HCT116 (cell line): ENCODE results near the gene RNF111. TPM values are rescaled to one million over a fixed set of nuclear protein-coding genes. Genes with fewer than 3 reads are reported as not detected.

Experiments used
- ATAC-seq: fragments of 200-7000 bp; cut with Tn5 transposase; 2 replicates; pipeline ENCODE4 v1.9.1; 2020; ENCODE audit warnings: mild to moderate bottlenecking, moderate library complexity
- BruUV-seq: library from RNA; stranded (reverse); fragments of 400-500 nt; replicated peaks from 2 replicates; lab custom pipeline; 2021; lab: Mats Ljungman, UMichigan
- CTCF ChIA-PET: fragments of 300-600 bp; sonication (Branson Sonifier 250); formaldehyde crosslinking; loops from one replicate; lab custom pipeline; 2021; ENCODE audit warnings: antibody characterized with exemption; lab: Charles Lee
- POLR2A ChIA-PET: fragments of 300-600, 350-600 bp; sonication (Branson Sonifier 250); formaldehyde crosslinking; loops from one replicate; lab custom pipeline; 2021; ENCODE audit warnings: antibody characterized with exemption; lab: Charles Lee
- RAD21 ChIA-PET, 2 experiments: fragments of 300-600 bp; sonication (Branson Sonifier 250); formaldehyde crosslinking; loops; one replicate each; lab custom pipeline; 2023; ENCODE audit warnings: low total read pairs in 2 of 2; ENCODE audit not compliant: uncharacterized antibody in 2 of 2, unreplicated experiment in 2 of 2, low non-redundant PET in 1 of 2; lab: Charles Lee
- DNase-seq: peaks from one replicate; pipeline ENCODE4 v3.0.0-alpha.2; 2010; ENCODE audit warnings: low read depth, low spot score
- H2AFZ ChIP-seq: fragments of 200-600 bp; shearing (Covaris generic), sonication (generic); 2 replicates; pipeline ENCODE4 v1.6.1; 2017; ENCODE audit warnings: low read depth, mixed run types, mixed read lengths, antibody characterized with exemption, low read length; ENCODE audit not compliant: poor library complexity, severe bottlenecking
- H3K27ac ChIP-seq: 2 replicates; pipeline ENCODE4 v1.5.1; 2012; ENCODE audit warnings: low read depth, low read length
- H3K27me3 ChIP-seq: fragments of 200-600 bp; sonication (generic); 2 replicates; pipeline ENCODE4 v1.6.1; 2016; ENCODE audit warnings: mixed run types, low read length, mixed read lengths; ENCODE audit not compliant: insufficient read depth
- H3K36me3 ChIP-seq, 2 experiments: fragments of 200-500 bp in 1 of 2; fragments of 200-600 bp in 1 of 2; sonication (Bioruptor generic) in 1 of 2; sonication (generic) in 1 of 2; 2 replicates each; pipeline versions ENCODE4 v1.5.1 to v1.6.1; 2014 to 2016; ENCODE audit warnings: low read length in 2 of 2, inconsistent platforms in 1 of 2, mixed read lengths in 1 of 2, mixed run types in 1 of 2; ENCODE audit not compliant: insufficient read depth in 2 of 2, control insufficient read depth in 1 of 2
- H3K4me1 ChIP-seq, 2 experiments: fragments of 200-600 bp in 1 of 2; sonication (generic) in 1 of 2; 2 replicates each; pipeline versions ENCODE4 v1.5.1 to v1.6.1; 2012 to 2017; ENCODE audit warnings: low read length in 2 of 2, inconsistent platforms in 1 of 2, mild to moderate bottlenecking in 1 of 2, mixed read lengths in 1 of 2, mixed run types in 1 of 2, moderate library complexity in 1 of 2; ENCODE audit not compliant: insufficient read depth in 2 of 2, control insufficient read depth in 1 of 2
- H3K4me2 ChIP-seq: fragments of 200-600 bp; sonication (generic); 2 replicates; pipeline ENCODE4 v1.6.1; 2017; ENCODE audit warnings: mixed run types, low read length, mixed read lengths
- H3K4me3 ChIP-seq, 2 experiments: fragments of 200-600 bp in 1 of 2; sonication (generic) in 1 of 2; replicated peaks in 1 of 2; 2 replicates each; pipeline ENCODE4 v1.5.1; 2011 to 2016; ENCODE audit warnings: low read length in 2 of 2, control low read depth in 1 of 2, low read depth in 1 of 2, mild to moderate bottlenecking in 1 of 2, mixed read lengths in 1 of 2, mixed run types in 1 of 2
- H3K79me2 ChIP-seq: fragments of 200-600 bp; sonication (generic); 2 replicates; pipeline ENCODE4 v1.6.1; 2017; ENCODE audit warnings: mild to moderate bottlenecking, mixed run types, low read length, moderate library complexity, mixed read lengths; ENCODE audit not compliant: insufficient read depth
- H3K9ac ChIP-seq: fragments of 200-600 bp; sonication (generic); 2 replicates; pipeline ENCODE4 v1.6.1; 2016; ENCODE audit warnings: low read length, mixed read lengths
- H3K9me2 ChIP-seq: fragments of 200-600 bp; sonication (generic), shearing (Covaris generic); 2 replicates; pipeline ENCODE4 v1.6.1; 2017; ENCODE audit warnings: mixed run types, mild to moderate bottlenecking, moderate library complexity; ENCODE audit not compliant: insufficient read depth
- H3K9me3 ChIP-seq, 2 experiments: fragments of 200-500 bp in 1 of 2; fragments of 200-600 bp in 1 of 2; sonication (Bioruptor generic) in 1 of 2; sonication (generic) in 1 of 2; 2 replicates each; pipeline ENCODE4 v1.6.1; 2014 to 2017; ENCODE audit warnings: low read length in 2 of 2, mixed read lengths in 2 of 2, inconsistent platforms in 1 of 2, low read depth in 1 of 2, mild to moderate bottlenecking in 1 of 2, mixed run types in 1 of 2, moderate library complexity in 1 of 2; ENCODE audit not compliant: control insufficient read depth in 1 of 2, insufficient read depth in 1 of 2
- H4K20me1 ChIP-seq: fragments of 200-600 bp; sonication (generic), shearing (Covaris generic); 2 replicates; pipeline ENCODE4 v1.6.1; 2017; ENCODE audit warnings: mixed run types, mild to moderate bottlenecking, moderate library complexity; ENCODE audit not compliant: insufficient read depth
- CBX3 ChIP-seq: IDR thresholded peaks from 2 replicates; pipeline ENCODE4 v1.6.1; 2012; ENCODE audit warnings: low read depth
- CEBPB ChIP-seq: IDR thresholded peaks from 2 replicates; pipeline ENCODE4 v1.6.1; 2012; ENCODE audit warnings: low read depth
- CTCF ChIP-seq, 3 experiments: fragments of 200-600 bp in 1 of 3; sonication (generic) in 1 of 3; IDR thresholded peaks in 2 of 3; conservative IDR thresholded peaks in 1 of 3; 2 replicates each; pipeline ENCODE4 v1.5.1; 2012 to 2017; ENCODE audit warnings: low read depth in 2 of 3, low read length in 2 of 3, antibody characterized with exemption in 1 of 3, borderline replicate concordance in 1 of 3, control low read depth in 1 of 3, mild to moderate bottlenecking in 1 of 3, mixed read lengths in 1 of 3, mixed run types in 1 of 3, moderate library complexity in 1 of 3; ENCODE audit not compliant: insufficient read depth in 1 of 3
- EGR1 ChIP-seq: IDR thresholded peaks from 2 replicates; pipeline ENCODE4 v1.6.1; 2012; ENCODE audit warnings: low read depth
- ELF1 ChIP-seq: IDR thresholded peaks from 2 replicates; pipeline ENCODE4 v1.6.1; 2012; ENCODE audit warnings: low read depth, borderline replicate concordance
- EZH2 ChIP-seq: fragments of 200-600 bp; sonication (generic); IDR thresholded peaks from 2 replicates; pipeline ENCODE4 v1.6.1; 2017; ENCODE audit warnings: antibody characterized with exemption, mixed run types
- EZH2phosphoT487 ChIP-seq: fragments of 200-600 bp; IDR thresholded peaks from 2 replicates; pipeline ENCODE4 v1.6.1; 2018; ENCODE audit warnings: antibody characterized with exemption, borderline replicate concordance
- FOSL1 ChIP-seq: IDR thresholded peaks from 2 replicates; pipeline ENCODE4 v1.6.1; 2012; ENCODE audit warnings: low read depth
- JUND ChIP-seq: IDR thresholded peaks from 2 replicates; pipeline ENCODE4 v1.6.1; 2012
- MAX ChIP-seq: IDR thresholded peaks from 2 replicates; pipeline ENCODE4 v1.6.1; 2012
- POLR2A ChIP-seq: IDR thresholded peaks from 2 replicates; pipeline ENCODE4 v1.7.0; 2011; ENCODE audit warnings: borderline replicate concordance; ENCODE audit not compliant: insufficient read depth, insufficient read length; ENCODE audit errors: extremely low read depth
- RAD21 ChIP-seq: IDR thresholded peaks from 2 replicates; pipeline ENCODE4 v1.6.1; 2012; ENCODE audit warnings: low read depth, mild to moderate bottlenecking
- SIN3A ChIP-seq: IDR thresholded peaks from 2 replicates; pipeline ENCODE4 v1.6.1; 2012; ENCODE audit warnings: low read depth
- SP1 ChIP-seq: IDR thresholded peaks from 2 replicates; pipeline ENCODE4 v1.6.1; 2012; ENCODE audit warnings: low read depth
- SRF ChIP-seq: IDR thresholded peaks from 2 replicates; pipeline ENCODE4 v1.6.1; 2012; ENCODE audit warnings: low read depth
- TCF7L2 ChIP-seq: IDR thresholded peaks from 2 replicates; pipeline ENCODE4 v1.7.0; 2011; ENCODE audit warnings: borderline replicate concordance, inconsistent platforms; ENCODE audit not compliant: insufficient read depth, insufficient read length; ENCODE audit errors: extremely low read depth
- ZBTB33 ChIP-seq: IDR thresholded peaks from 2 replicates; pipeline ENCODE4 v1.6.1; 2011; ENCODE audit warnings: mild to moderate bottlenecking, low read length, moderate library complexity; ENCODE audit not compliant: insufficient replicate concordance; ENCODE audit errors: extremely low read depth
- ZFX ChIP-seq: fragments of 450-650 bp; IDR thresholded peaks from 2 replicates; pipeline ENCODE4 v1.6.1; 2017
- ZNF274 ChIP-seq: fragments of 200-500 bp; sonication (Bioruptor generic); IDR thresholded peaks from 2 replicates; pipeline ENCODE4 v1.6.1; 2014; ENCODE audit warnings: mild to moderate bottlenecking, low read depth, low read length, inconsistent platforms
- intact Hi-C: fragments of 100-400 bp; cut with micrococcal nuclease; formaldehyde crosslinking; loops from 2 replicates; pipeline ENCODE4 v1.10.0; 2022
- total RNA-seq: library from RNA; stranded (reverse); gene quantifications from one replicate; pipeline ENCODE4 v1.2.1, GENCODE V29; 2021; ENCODE audit not compliant: unreplicated experiment

RNF111 gene
- total RNA-seq, 1 experiment from 2014 or later = 31.5 TPM

- no peak for TF ChIP-seq CTCF (IDR thresholded peaks at IDR 0.05 in 2 of 3, conservative IDR thresholded peaks at IDR 0.05 in 1 of 3; ENCODE audit: borderline replicate concordance in 1 of 3, insufficient read depth in 1 of 3, low read depth in 2 of 3, low read length in 2 of 3)
These were observed 5.5 kb upstream of the RNF111 start (continued) for GRCh38 chr15:58981808-58982475.

GRCh38 chr15:58983261-58983660 lies 4.2 kb upstream of the RNF111 start:
- H3K79me2 ChIP-seq = peaks cover 7% of the 10 kb centered on the region
- H3K4me3 ChIP-seq = no peak overlapping the region
- H4K20me1 ChIP-seq = no peaks in the 10 kb centered on the region
- ChIA-PET POLR2A (no interaction called here), CTCF (no interaction called here), RAD21 (no interaction called here)
- DNase-seq = no peak
- no peak overlapping the region for H3K9ac ChIP-seq
- H3K4me2 ChIP-seq = no peak overlapping the region
- no peak overlapping the region for H3K27ac ChIP-seq
- H3K27me3 ChIP-seq = no peaks in the 10 kb centered on the region
- H3K9me3 ChIP-seq = no peaks in the 10 kb centered on the region
- no peaks in the 10 kb centered on the region for H3K36me3 ChIP-seq
- intact Hi-C loops = loop anchor here (10.0 kb wide), 1 partner anchor 652 kb away; no protein-coding TSS in a partner anchor
- peaks cover 0 to 7% of the 10 kb centered on the region in 2 experiments; a peak in 1 of 4 replicates for H3K4me1 ChIP-seq
- H3K9me2 ChIP-seq = no peaks in the 10 kb centered on the region
- H2AFZ ChIP-seq = no peak overlapping the region
- no TSS peak for BruUV-seq
- no peak for TF ChIP-seq CEBPB
- TF ChIP-seq SIN3A = no peak
- TF ChIP-seq FOSL1 = no peak
- TF ChIP-seq ZFX = no peak
- no peak for TF ChIP-seq SP1
- no peak for TF ChIP-seq JUND
- TF ChIP-seq EZH2phosphoT487 = no peak
- no peak for TF ChIP-seq ZBTB33
- TF ChIP-seq CBX3 = no peak
- TF ChIP-seq SRF = no peak
- no peak for TF ChIP-seq RAD21
- TF ChIP-seq MAX = no peak
- TF ChIP-seq EGR1 = no peak
- no peak for TF ChIP-seq EZH2
- TF ChIP-seq POLR2A = no peak
- TF ChIP-seq ZNF274 = no peak
- TF ChIP-seq CTCF (IDR thresholded peaks at IDR 0.05 in 2 of 3, conservative IDR thresholded peaks at IDR 0.05 in 1 of 3; ENCODE audit: borderline replicate concordance in 1 of 3, insufficient read depth in 1 of 3, low read depth in 2 of 3, low read length in 2 of 3) = no peak
- TF ChIP-seq ELF1 = no peak
- TF ChIP-seq TCF7L2 = no peak
- ATAC-seq = no peak
